GM18907 (cell line): ENCODE data around the gene ZBTB25.

Source experiments
- ATAC-seq: cut with Tn5 transposase; IDR thresholded peaks from one replicate; pipeline ENCODE4 v1.9.1; 2021; ENCODE audit warnings: mild to moderate bottlenecking, moderate library complexity; ENCODE audit not compliant: unreplicated experiment

The ZBTB25 gene

DNA sequence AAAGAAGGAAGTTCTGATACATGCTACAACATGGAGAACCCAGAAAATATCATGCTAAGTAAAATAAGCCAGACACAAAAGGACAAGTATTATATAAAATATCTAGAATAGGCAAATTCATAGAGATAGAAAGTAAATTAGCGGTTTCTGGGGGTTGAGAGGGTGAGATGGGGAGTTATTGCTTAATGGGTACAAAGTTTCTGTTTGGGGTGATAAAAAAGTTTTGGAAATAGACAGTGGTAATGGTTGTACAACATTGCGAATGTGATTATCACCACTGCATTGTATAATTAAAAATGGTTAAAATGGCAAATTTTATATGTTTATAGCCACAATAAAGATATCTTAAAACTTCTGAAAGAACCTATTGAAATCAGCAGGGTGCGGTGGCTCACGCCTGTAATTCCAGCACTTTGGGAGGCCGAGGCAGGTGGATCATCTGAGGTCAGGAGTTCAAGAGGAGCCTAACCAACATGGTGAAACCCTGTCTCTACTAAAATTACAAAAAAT, 15.0 kb downstream of the ZBTB25 start:
- no peak for ATAC-seq

GRCh38 chr14:64478634-64479250, 24.9 kb downstream of the ZBTB25 start:
- no peak for ATAC-seq

GRCh38 chr14:64476438-64476837, 27.2 kb downstream of the ZBTB25 start:
- ATAC-seq: no peak

DNA sequence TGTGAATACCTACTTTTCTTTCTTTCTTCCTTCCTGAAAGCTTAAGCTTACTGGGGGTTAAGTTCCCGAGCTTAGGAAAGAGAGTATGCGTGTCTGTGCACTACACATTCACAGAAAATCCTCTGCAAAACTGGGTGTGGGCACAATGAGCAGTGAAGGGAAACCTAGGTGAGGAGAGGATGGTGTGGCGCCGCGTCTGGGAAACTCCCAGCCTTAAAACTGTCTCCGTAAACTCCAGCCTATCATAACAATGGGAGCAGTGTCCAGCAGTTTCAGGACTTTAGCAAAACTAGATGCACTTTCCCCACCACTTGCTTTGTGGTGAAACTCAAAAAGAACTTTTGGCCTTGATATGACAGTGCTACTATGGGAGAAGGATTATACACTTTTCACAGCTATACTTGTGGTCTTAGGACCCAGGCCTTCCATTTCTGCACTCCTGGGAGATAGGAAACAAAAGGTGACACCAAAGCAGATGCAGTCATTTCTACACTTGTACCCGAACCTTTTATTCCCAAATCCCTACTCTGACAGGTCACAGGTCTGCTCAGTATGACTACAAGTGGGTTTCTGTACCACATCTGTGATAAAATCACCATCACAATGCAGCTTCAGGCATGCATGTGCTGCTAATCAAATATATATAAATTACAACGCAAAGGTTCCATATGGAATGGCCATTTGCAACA, 27.9 kb downstream of the ZBTB25 start:
- no peak for ATAC-seq

GRCh38 chr14:64474698-64475097, 28.9 kb downstream of the ZBTB25 start:
- ATAC-seq: no peak

DNA sequence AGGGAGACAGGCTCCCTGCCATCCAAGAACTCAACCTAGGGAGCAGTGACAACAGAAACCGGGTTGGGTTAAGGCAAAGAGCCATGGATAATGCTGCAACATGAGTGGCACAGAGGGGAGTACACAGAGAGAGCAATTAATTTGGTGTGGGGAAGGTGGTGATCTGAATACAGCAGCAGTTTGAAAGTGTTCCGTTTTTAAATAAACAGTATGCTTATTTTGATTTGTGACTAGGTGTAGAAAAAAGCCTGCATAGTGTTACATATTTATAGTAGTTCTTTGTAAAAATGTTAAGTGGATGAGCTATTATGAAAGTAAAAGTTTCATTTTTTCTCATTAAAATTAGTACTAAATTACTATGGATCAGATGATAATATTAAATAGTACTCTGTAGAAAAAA, 29.6 kb downstream of the ZBTB25 start:
- ATAC-seq: no peak

- ATAC-seq: no peak
Measured at GRCh38 chr14:64468451-64468850, 35.2 kb downstream of the ZBTB25 start.

GRCh38 chr14:64467566-64467965, 36.1 kb downstream of the ZBTB25 start:
- ATAC-seq: no peak

DNA sequence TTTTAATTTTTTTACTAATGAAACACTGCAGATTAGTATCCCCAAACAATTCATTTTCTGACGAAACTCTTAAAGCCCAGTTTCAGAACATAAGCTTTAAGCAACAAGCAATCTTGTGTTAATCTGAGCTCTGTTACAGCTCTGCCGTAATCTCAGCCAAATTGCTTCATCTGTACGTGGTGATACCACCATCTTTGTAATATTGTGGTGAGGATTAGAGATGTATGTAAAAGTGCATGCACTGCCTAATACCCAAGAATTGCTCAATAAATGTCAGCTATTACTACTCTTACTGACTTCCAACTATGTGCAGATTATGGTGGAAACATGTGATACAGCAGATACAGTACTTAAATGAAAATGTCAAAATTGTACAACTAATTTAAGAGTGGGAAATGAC, 36.5 kb downstream of the ZBTB25 start:
- ATAC-seq: no peak

DNA sequence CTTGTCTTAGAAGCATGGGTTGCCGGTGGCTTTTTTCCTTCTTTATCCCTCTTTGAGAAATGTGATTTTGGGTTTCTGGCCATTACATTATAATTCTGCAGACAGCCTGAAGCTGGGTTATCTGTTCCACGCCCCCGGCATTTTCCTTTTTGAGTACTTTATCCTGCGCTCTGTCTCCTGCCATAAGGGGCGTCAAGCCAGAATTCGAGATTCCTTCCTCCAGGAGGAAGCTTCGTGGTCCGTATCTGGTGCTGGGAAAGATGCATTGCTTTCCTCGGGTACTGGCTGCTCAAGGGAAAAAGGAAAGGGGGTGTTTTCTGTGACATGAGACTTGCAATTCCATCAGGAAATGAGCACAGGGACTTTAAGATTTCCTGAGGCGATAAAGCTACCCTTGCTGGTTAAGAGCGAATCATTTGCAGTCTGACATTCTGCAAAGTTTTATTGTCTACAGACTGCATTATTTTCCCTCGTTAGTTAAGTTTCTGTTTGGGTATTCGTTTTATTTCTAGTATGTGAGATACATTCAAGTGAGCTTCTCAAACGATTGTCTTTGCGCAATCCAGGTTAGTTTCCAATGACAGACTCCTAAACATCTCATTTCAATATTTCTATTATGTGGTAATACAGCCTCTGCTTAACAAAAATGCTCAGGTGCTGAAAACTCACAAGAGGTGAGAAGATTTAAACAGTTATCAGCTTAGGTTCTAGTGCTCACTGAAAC, 37.6 kb downstream of the ZBTB25 start:
- ATAC-seq: peak; percentile 13

- peak; percentile 70 for ATAC-seq
Measured at GRCh38 chr14:64465191-64465822, 38.3 kb downstream of the ZBTB25 start, which contains the start of gene AKAP5. TSS of gene AKAP5 (plus strand) at chr14:64465499. CDS start at chr14:64468395, 2,896 bp downstream.

GRCh38 chr14:64464651-64465050, 39.0 kb downstream of the ZBTB25 start:
- no peak for ATAC-seq

GRCh38 chr14:64463873-64464272, 39.8 kb downstream of the ZBTB25 start:
- ATAC-seq: no peak

- ATAC-seq: no peak
Measured at GRCh38 chr14:64463195-64463594, 40.4 kb downstream of the ZBTB25 start.

DNA sequence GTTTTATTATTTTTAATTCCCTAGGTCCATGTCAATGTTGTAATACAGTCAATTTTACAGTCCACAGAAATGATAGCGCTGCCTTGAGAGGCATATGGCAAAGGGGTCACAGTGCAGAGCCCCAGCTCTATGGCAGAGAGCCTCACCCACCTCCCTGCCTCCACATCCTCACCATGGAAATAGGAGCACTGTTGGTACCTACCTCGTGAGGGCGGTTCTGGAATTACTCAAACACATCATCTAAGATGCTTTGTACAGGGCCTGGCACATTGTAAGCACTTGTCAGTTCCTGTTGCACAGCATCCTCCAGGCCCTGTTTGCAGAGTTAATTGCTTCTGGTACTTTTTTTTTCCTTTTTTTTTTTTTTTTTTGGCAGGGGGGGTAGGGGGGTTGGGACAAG, 42.4 kb downstream of the ZBTB25 start:
- no peak for ATAC-seq

GRCh38 chr14:64459405-64460136, 44.1 kb downstream of the ZBTB25 start:
- no peak for ATAC-seq

DNA sequence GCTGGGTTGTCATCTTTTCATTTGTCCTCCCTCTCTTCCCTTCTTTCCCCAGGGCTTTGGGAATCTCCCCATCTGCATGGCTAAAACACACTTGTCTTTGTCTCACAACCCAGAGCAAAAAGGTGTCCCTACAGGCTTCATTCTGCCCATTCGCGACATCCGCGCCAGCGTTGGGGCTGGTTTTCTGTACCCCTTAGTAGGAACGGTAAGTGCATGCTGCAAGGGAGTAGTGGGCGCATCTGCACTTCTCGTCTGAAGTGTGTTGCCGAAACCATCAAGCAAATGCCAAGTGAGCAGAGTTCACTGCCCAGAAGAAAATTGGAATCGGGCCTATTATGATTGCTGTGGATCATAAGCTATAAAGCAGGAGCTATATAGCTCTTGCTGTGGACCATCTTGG, 49.0 kb downstream of the ZBTB25 start:
- no peak for ATAC-seq

DNA sequence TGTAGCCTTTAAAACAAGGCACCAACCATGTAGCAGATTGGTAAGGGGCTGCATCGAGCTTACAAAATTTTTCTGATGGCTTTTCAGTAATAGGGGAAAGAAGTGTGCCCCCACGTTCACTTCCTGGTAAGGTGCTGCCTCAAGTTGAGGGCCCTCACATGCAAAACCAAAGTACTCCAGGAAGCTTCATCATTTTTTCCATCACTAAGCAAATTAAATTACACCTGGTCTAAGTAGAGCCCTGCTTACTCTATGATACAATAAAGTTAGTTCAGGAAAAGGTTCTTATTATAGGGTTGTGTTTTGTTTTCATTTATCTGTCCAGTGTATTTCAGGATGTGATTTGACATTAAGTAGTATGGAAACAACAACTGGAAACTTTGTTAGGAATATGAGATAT, 53.4 kb downstream of the ZBTB25 start:
- no peak for ATAC-seq

- ATAC-seq: no peak
Measured at GRCh38 chr14:64447876-64448670, 55.6 kb downstream of the ZBTB25 start.
